ENCODE data around the gene COL4A4.

- TF ChIP-seq CTCF (IDR thresholded peaks at IDR 0.05) (no peak), POLR2A (IDR thresholded peaks at IDR 0.05) (no peak), POLR2AphosphoS5 (IDR thresholded peaks at IDR 0.05) (no peak)
Observed at GRCh38 chr2:227054006-227054405, 110.0 kb downstream of the COL4A4 start.
